Measurements from ENCODE around the gene MMP23B.

GRCh38 chr1:1683104-1683905, 51.3 kb downstream of the MMP23B start:
- TF ChIP-seq EZH2 (IDR thresholded peaks at IDR 0.05) (no peak), EZH2phosphoT487 (IDR thresholded peaks at IDR 0.05) (no peak)
- TF ChIP-seq, protein P1, sequence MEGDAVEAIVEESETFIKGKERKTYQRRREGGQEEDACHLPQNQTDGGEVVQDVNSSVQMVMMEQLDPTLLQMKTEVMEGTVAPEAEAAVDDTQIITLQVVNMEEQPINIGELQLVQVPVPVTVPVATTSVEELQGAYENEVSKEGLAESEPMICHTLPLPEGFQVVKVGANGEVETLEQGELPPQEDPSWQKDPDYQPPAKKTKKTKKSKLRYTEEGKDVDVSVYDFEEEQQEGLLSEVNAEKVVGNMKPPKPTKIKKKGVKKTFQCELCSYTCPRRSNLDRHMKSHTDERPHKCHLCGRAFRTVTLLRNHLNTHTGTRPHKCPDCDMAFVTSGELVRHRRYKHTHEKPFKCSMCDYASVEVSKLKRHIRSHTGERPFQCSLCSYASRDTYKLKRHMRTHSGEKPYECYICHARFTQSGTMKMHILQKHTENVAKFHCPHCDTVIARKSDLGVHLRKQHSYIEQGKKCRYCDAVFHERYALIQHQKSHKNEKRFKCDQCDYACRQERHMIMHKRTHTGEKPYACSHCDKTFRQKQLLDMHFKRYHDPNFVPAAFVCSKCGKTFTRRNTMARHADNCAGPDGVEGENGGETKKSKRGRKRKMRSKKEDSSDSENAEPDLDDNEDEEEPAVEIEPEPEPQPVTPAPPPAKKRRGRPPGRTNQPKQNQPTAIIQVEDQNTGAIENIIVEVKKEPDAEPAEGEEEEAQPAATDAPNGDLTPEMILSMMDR (IDR thresholded peaks at IDR 0.05) = no peak
